Muscle of arm (tissue), 12 donors: ENCODE results near the gene RAMACL. TPM values are rescaled to one million over a fixed set of nuclear protein-coding genes. Genes with fewer than 3 reads are reported as not detected.
A peak's percentile ranks its signal among the peaks of the same experiment; 100 is the strongest.
"Not testable (repeated sequence)": the region's sequence is repeated elsewhere in the genome, so short reads cannot be mapped to it uniquely, and the experiment has no call there.

Experiments used
- DNase-seq: peaks from one replicate; pipeline ENCODE4 v3.0.0-alpha.2; 2013
- polyA plus RNA-seq, 12 donors: library from polyadenylated mRNA; unstranded; fragments of 120-200 nt; gene quantifications; one replicate each; pipeline ENCODE4 v1.2.1, GENCODE V29; 2013; ENCODE audit not compliant: insufficient read length in 12 of 12

The RAMACL gene
- polyA plus RNA-seq, 12 donors = 0.15 to 2.7 (median 0.23) TPM; not detected in 5

GRCh38 chr6:166558156-166559005, 28.1 kb downstream of the RAMACL start:
- DNase-seq = no peak

GRCh38 chr6:166556863-166557322, 29.6 kb downstream of the RAMACL start:
- DNase-seq = peak; percentile 65

- DNase-seq = no peak
Observed at GRCh38 chr6:166556336-166556735, 30.1 kb downstream of the RAMACL start.

DNA sequence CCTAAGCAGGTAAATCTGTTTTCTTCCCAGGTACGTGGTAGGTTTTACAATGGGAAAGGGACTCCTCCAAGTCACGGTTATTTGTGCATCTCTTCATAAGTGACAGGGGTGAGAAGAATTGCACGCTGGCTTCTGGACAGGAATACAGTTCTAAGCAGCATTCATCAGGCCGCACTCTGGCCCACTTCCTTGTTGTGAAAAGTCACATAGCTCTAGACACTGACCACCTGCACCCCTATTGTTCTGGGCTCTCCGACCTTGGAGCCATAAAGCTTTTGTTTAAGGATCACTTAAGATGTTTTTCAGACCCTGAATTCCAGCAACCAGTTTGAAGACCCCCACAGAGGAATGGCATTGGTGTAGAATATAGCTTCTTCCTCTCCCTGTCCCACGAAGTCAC, 31.4 kb downstream of the RAMACL start:
- no peak for DNase-seq

- no peak for DNase-seq
Observed at GRCh38 chr6:166554316-166554715, 32.2 kb downstream of the RAMACL start.

DNA sequence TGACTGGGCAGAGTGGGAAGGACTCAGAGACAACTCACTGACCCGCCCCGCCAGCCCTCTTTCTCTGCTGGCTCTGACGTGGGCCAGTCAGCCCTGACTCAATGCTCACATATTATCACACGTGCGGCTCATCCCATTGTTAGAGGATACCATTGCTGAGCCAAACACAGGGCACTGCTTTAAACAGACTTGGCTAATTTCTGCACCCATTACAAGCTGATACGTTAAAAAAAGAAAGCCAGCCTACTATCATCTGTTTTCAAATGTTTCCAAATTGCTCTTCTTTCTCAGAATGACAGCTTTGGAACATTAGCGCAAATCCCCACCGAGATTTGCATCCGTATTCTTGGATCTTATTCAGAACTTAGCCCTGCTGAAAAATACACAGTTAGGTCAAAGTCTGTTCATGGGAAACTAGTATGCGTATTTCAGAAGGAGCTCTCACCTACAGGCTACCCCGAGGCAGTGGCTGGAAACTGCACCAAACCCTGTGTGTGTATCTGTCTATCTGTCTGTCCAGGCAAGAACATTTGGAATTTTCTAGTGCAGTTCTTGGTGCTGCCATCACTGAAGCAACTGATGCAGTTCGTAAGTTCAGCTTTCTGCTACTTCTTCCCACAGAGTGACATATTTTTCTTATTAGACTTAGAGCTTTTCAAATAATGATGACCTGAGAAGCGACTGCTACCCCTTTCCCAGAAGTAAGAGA, 32.8 kb downstream of the RAMACL start:
- peak; percentile 39 for DNase-seq

DNA sequence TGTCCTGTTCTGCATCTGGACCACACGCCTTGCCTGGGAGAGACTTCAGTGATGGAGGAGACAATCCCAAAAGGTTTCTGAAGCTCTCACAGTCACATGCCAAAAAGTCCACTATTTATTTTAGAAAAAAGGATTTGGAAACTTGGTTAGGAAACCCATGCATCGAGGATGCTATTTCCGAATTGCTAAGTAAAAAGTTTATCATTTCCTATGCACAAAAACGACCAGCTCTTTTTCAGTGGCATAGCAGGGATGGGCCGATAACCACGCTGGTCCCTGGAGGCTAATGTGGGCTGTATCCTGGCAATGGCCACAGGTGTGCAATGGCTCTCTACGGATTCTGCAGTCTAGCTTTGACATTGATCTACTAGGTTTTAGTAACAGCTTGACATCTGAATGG, 33.9 kb downstream of the RAMACL start:
- no peak for DNase-seq

- no peak for DNase-seq
Observed at GRCh38 chr6:166551754-166552495, 34.6 kb downstream of the RAMACL start.

GRCh38 chr6:166546653-166547052, 39.8 kb downstream of the RAMACL start:
- no peak for DNase-seq

- DNase-seq = no peak
Observed at GRCh38 chr6:166545156-166546034, 41.1 kb downstream of the RAMACL start.

DNA sequence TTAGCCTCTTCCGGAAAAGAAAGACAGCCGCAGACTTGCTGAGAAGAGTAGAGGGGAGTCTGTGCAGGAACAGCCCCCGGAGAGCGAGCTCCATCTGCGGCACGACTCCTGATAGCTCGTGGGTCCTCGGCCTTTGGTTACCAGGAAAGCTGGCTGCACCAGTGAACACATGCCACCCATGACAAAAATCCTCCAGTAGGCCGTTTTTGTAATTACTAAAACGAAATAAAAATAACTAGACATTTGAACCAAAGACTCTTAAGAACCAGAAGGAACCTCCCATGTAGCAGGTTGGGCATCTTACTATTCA, 42.2 kb downstream of the RAMACL start:
- no peak for DNase-seq

GRCh38 chr6:166543603-166544295, 42.7 kb downstream of the RAMACL start:
- no peak for DNase-seq

DNA sequence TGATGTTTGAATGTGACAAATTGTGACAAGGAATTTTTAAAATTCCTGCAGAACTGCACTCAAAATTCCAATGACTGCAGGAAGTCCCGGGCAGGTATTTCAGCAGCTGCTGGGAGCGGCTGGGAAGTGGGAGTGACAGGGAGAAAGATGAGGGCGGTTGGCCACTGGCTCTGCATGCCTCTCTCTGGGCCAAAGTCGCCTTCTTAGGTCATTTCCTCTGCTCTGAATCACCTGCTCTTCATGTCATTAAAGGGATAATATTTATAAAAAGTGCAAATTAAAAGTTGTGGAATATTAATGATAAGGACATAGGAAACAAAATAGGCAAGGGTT, 43.9 kb downstream of the RAMACL start:
- no peak for DNase-seq

GRCh38 chr6:166541876-166542579, 44.5 kb downstream of the RAMACL start:
- no peak for DNase-seq

DNA sequence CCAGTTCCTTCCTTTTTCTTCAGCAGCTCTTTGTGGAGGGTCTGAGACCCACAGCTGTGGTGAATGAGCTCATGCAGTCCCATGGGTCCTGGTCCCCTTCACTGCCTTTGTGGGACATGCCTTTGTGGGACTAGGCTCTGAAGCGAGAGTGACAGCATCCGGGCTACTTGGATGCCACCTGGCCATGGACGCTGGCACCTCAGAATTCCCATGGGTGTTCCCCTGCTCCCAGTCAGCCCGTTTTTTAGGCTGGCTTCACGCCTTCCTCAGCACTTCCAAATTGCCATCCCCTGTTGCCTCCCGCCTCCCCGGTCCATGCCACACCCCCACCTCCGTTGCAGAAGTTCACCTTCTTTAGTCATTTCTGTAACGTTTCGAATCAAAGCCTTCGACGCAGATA, 45.1 kb downstream of the RAMACL start:
- DNase-seq = no peak

GRCh38 chr6:166540631-166541331, 45.7 kb downstream of the RAMACL start:
- no peak for DNase-seq

DNA sequence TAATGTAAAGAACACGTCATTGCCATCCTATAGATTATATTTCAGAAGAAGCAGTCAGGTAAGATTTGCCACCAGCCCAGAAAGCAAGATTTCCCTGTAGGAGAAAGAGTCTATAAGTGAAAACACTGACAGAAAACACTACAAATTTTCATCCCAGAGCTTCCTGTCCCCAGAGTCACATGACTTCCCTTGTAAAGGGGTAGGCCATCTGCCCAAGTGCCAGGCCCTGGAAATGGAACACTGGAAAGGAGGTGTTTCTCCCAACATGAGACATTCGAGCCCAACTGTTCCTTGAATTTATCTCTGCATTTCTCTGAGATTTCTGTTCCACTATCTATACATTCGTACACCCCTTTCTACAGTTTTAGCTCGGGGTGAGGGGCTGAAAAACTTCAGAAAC, 46.9 kb downstream of the RAMACL start:
- no peak for DNase-seq

- not testable (repeated sequence) for DNase-seq
Observed at GRCh38 chr6:166539011-166539385, 47.5 kb downstream of the RAMACL start.

DNA sequence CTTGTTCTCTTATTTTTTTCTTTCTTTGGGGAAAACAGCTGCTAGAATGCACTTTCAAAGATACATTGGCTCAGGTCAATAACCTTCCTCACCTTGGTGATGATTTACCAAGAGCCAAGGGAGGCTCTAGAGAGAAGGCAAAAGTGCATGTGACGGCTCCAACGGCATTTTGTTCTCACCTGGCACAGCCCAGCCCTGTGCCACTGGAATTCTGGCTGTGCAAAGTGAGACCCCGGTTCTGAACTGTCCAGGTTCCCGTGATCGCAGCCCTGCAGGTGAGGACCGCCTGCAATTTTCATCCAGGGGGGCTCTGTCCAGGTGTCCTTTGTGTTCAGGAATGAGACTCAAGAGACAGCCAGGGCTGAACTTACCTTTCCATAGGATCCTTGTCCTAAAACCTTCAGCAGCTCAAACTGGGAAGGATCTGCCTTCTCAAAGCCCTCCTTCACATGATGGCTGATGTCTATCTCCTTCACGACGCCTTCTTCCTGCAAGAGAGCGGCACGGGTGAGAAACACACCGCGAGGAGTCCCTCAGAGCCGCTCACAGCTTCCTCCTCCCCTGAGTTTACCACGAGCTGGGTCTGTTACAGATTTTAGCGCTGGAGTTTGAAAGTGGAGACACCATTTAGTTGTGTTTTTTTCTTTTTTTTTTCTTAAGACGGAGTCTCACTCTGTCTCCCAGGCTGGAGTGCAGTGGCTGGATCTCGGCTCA, 48.0 kb downstream of the RAMACL start:
- no peak for DNase-seq
